Small intestine (tissue), 7 donors: ENCODE measurements around the gene ADI1. TPM values are rescaled to one million over a fixed set of nuclear protein-coding genes. Genes with fewer than 3 reads are reported as not detected.

Source experiments
- DNase-seq, 2 donors: peaks; one replicate each; pipeline versions ENCODE4 v3.0.0 to v3.0.0-alpha.2; 2013
- FAIRE-seq: peaks from 2 replicates; lab custom pipeline; 2012; peaks lifted over from hg19 to GRCh38; lab: Jason Lieb, UNC
- H3K27ac ChIP-seq, 3 donors: one replicate each; pipeline ENCODE4 v1.5.1; 2013; ENCODE audit warnings: low read length in 2 of 3, mild to moderate bottlenecking in 2 of 3, control low read depth in 1 of 3, inconsistent platforms in 1 of 3, low read depth in 1 of 3, moderate library complexity in 1 of 3
- H3K27me3 ChIP-seq, 3 donors: one replicate each; pipeline ENCODE4 v1.6.1; 2013; ENCODE audit warnings: low read length in 3 of 3, inconsistent platforms in 1 of 3; ENCODE audit not compliant: control insufficient read depth in 3 of 3, insufficient read depth in 3 of 3
- H3K36me3 ChIP-seq, 3 donors: one replicate each; pipeline ENCODE4 v1.6.1; 2013; ENCODE audit warnings: low read length in 3 of 3, inconsistent platforms in 1 of 3, low read depth in 1 of 3, mild to moderate bottlenecking in 1 of 3, moderate library complexity in 1 of 3; ENCODE audit not compliant: control insufficient read depth in 3 of 3, insufficient read depth in 2 of 3
- H3K4me1 ChIP-seq, 3 donors: one replicate each; pipeline ENCODE4 v1.6.1; 2013; ENCODE audit warnings: low read length in 2 of 3, inconsistent platforms in 1 of 3, low read depth in 1 of 3, mild to moderate bottlenecking in 1 of 3, moderate library complexity in 1 of 3; ENCODE audit not compliant: control insufficient read depth in 3 of 3, insufficient read depth in 2 of 3
- H3K4me3 ChIP-seq, 3 donors: one replicate each; pipeline ENCODE4 v1.5.1; 2013; ENCODE audit warnings: low read length in 3 of 3, control low read depth in 1 of 3, inconsistent platforms in 1 of 3, low read depth in 1 of 3, mild to moderate bottlenecking in 1 of 3, moderate library complexity in 1 of 3
- H3K9me3 ChIP-seq, 2 donors: one replicate each; pipeline ENCODE4 v1.6.1; 2013; ENCODE audit warnings: low read depth in 1 of 2, low read length in 1 of 2; ENCODE audit not compliant: control insufficient read depth in 2 of 2, insufficient read depth in 1 of 2
- WGBS, 3 donors: extraction: QIAGEN DNeasy Blood & Tissue Kit; methylation state at CpG; one replicate each; pipeline ENCODE4 v1.1.7; 2013; 5-methylcytosine and 5-hydroxymethylcytosine counted together
- polyA plus RNA-seq, 4 donors: library from polyadenylated mRNA; stranded (reverse) in 3 of 4; unstranded in 1 of 4; fragments of 200-250 nt in 3 of 4; fragments of 120-200 nt in 1 of 4; gene quantifications; one replicate each; pipeline versions ENCODE4 v1.2.1 to v1.2.3, GENCODE V29; 2013
- donor health status: healthy with polysubstance abuse.
- donor health status: control.
- donor health status: control.
- donor health status: Bipolar disorder and iron deficiency.
- donor health status: healthy.

ADI1 gene
- polyA plus RNA-seq, 4 donors, result 65.4 to 615 (median 197) TPM

- Histone ChIP-seq H3K27ac (no peak overlapping the region), H3K9me3 (no peaks in the 10 kb centered on the region), H3K4me1 (peaks cover 0 to 17% (median 0%) of the 10 kb centered on the region in 3 donors), H3K27me3 (no peaks in the 10 kb centered on the region), H3K36me3 (peaks cover 2 to 64% (median 3%) of the 10 kb centered on the region in 3 donors), H3K4me3 (no peak overlapping the region)
- no peak for FAIRE-seq
- WGBS, 3 donors, result 83 to 86% (median 85%) methylated on average over 31 of the region's 31 CpGs
- no peak for DNase-seq
Measured at GRCh38 chr2:3479430-3480320, 39.7 kb downstream of the ADI1 start.

DNA sequence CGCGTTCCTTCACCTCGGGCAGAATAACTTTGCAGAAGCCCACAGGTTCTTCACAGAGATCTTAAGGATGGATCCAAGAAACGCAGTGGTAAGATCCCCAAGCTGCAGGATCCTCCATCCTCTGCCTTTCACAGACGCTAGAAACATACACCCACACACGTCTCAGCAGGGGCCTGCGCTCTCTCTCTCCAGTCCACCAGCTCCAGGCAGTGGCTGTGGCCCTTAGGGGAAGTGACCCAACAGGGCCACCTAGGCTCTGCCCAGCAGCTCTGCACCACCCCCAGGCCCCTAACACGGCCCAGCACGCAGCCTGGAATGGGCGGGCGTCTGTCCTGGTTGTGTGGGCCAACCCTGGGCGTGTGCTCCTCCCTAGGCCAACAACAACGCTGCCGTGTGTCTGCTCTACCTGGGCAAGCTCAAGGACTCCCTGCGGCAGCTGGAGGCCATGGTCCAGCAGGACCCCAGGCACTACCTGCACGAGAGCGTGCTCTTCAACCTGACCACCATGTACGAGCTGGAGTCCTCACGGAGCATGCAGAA lies 40.4 kb downstream of the ADI1 start:
- Histone ChIP-seq H3K4me1 (peaks cover 0 to 16% (median 0%) of the 10 kb centered on the region in 3 donors), H3K27ac (no peak overlapping the region), H3K36me3 (peaks cover 2 to 62% (median 3%) of the 10 kb centered on the region in 3 donors), H3K4me3 (no peak overlapping the region), H3K9me3 (no peaks in the 10 kb centered on the region), H3K27me3 (no peaks in the 10 kb centered on the region)
- 92 to 97% (median 94%) methylated on average over 19 of the region's 19 CpGs for WGBS, 3 donors
- no peak for FAIRE-seq
- no peak for DNase-seq

- Histone ChIP-seq H3K27me3 (no peaks in the 10 kb centered on the region), H3K4me3 (no peak overlapping the region), H3K36me3 (peaks cover 4 to 67% (median 11%) of the 10 kb centered on the region in 3 donors), H3K4me1 (peaks cover 0 to 8% (median 0%) of the 10 kb centered on the region in 3 donors), H3K27ac (no peak overlapping the region), H3K9me3 (no peaks in the 10 kb centered on the region)
- 66 to 95% (median 87%) methylated on average over 5 of the region's 5 CpGs for WGBS, 3 donors
- DNase-seq, result no peak
- FAIRE-seq, result no peak
Measured at GRCh38 chr2:3476985-3477327, 42.4 kb downstream of the ADI1 start.

GRCh38 chr2:3476321-3476984 lies 42.9 kb downstream of the ADI1 start:
- H3K9me3 ChIP-seq, result no peaks in the 10 kb centered on the region
- FAIRE-seq, result no peak
- peaks cover 0 to 8% (median 0%) of the 10 kb centered on the region in 3 donors for H3K4me1 ChIP-seq
- H3K36me3 ChIP-seq, result peaks cover 4 to 66% (median 14%) of the 10 kb centered on the region in 3 donors
- no peak overlapping the region for H3K4me3 ChIP-seq
- H3K27me3 ChIP-seq, result no peaks in the 10 kb centered on the region
- 79 to 91% (median 91%) methylated on average over 14 of the region's 14 CpGs for WGBS, 3 donors
- DNase-seq, result no peak
- H3K27ac ChIP-seq, result no peak overlapping the region

- H3K4me3 ChIP-seq, result no peak overlapping the region
- FAIRE-seq, result no peak
- H3K27me3 ChIP-seq, result no peaks in the 10 kb centered on the region
- no peak for DNase-seq
- H3K4me1 ChIP-seq, result peaks cover 0 to 5% (median 0%) of the 10 kb centered on the region in 3 donors
- H3K27ac ChIP-seq, result no peak overlapping the region
- WGBS, 3 donors, result 96 to 97% (median 96%) methylated on average over 28 of the region's 28 CpGs
- no peaks in the 10 kb centered on the region for H3K9me3 ChIP-seq
- H3K36me3 ChIP-seq, result peaks cover 4 to 72% (median 19%) of the 10 kb centered on the region in 3 donors
Measured at GRCh38 chr2:3475771-3476170, 43.6 kb downstream of the ADI1 start.

DNA sequence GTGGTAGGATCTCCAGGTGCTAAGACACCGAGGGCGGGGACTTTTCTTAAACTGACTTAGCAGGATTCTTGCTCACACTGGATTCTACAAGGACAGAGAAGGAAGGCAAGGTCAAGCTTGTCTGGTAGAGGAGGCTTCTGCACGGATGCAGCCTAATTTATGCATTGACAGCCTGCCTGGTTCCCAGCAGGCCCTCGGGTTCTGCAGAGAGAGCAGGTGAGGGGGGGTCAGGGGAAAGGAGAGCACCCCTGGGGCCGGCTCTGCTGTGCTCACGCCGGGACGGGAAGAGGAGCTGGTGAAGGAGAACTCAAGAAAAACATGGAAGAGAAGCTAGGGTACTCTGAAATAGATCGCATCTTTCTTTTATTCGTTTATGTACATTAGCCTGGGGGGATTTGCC lies 46.4 kb downstream of the ADI1 start:
- H3K4me1 ChIP-seq, result no peaks in the 10 kb centered on the region
- H3K27me3 ChIP-seq, result no peaks in the 10 kb centered on the region
- WGBS, 3 donors, result 78 to 92% (median 91%) methylated on average over 10 of the region's 10 CpGs
- H3K27ac ChIP-seq, result no peak overlapping the region
- H3K9me3 ChIP-seq, result no peaks in the 10 kb centered on the region
- H3K4me3 ChIP-seq, result no peak overlapping the region
- DNase-seq (no peak), FAIRE-seq (no peak)
- peaks cover 8 to 75% (median 19%) of the 10 kb centered on the region in 3 donors for H3K36me3 ChIP-seq

GRCh38 chr2:3472296-3472695 lies 47.0 kb downstream of the ADI1 start:
- no peak overlapping the region for H3K27ac ChIP-seq
- DNase-seq, result no peak
- H3K36me3 ChIP-seq, result peaks cover 9 to 79% (median 19%) of the 10 kb centered on the region in 3 donors
- 87 to 93% (median 92%) methylated on average over 10 of the region's 10 CpGs for WGBS, 3 donors
- H3K4me1 ChIP-seq, result no peaks in the 10 kb centered on the region
- no peaks in the 10 kb centered on the region for H3K9me3 ChIP-seq
- FAIRE-seq, result no peak
- H3K4me3 ChIP-seq, result no peak overlapping the region
- no peaks in the 10 kb centered on the region for H3K27me3 ChIP-seq
